ENCODE measurements around the gene SPATA32.

Gene SPATA32

DNA sequence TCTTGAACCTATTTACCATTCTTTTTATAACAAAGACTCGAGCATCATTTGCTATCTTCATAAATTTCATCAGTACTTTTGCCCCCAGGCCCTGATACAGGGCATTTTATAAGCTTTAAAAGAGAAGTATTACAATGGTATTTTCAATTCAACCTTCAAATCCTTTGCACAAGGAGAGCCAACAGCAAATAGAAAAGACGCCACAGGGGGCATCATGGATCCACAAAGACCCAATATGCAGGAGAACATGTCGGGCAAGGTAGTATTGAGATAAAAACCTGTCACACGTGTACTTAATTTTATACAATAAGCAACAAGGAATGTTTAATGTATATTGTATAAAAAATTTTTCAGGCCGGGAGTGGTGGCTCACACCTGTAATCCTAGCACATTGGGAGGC lies 44.7 kb upstream of the SPATA32 start:
- no peak overlapping the region for H3K27ac ChIP-seq (replicated peaks; ENCODE audit: low read length)
- H4K91ac ChIP-seq (ENCODE audit: low read depth, low read length, poor library complexity): no peak overlapping the region
- H3K4me2 ChIP-seq (ENCODE audit: insufficient read depth, low read length, poor library complexity, severe bottlenecking): no peak overlapping the region
- H3K27me3 ChIP-seq (ENCODE audit: control insufficient read depth in 3 of 3, insufficient read depth in 3 of 3, low read depth in 1 of 3, low read length in 3 of 3): no peaks in the 10 kb centered on the region
- H4K8ac ChIP-seq (ENCODE audit: low read depth, low read length): no peak overlapping the region
- H3K79me1 ChIP-seq (ENCODE audit: low read depth, low read length): peaks cover 5% of the 10 kb centered on the region
- H3K14ac ChIP-seq (ENCODE audit: low read length): no peak overlapping the region
- H2BK12ac ChIP-seq (ENCODE audit: low read length): no peak overlapping the region
- no peak overlapping the region for H2AK5ac ChIP-seq (ENCODE audit: low read depth, low read length)
- no peak overlapping the region for H2AFZ ChIP-seq (ENCODE audit: low read length)
- H2BK5ac ChIP-seq (ENCODE audit: low read length): no peak overlapping the region
- H3K4me3 ChIP-seq (ENCODE audit: low read length in 2 of 2): no peak overlapping the region
- H3K36me3 ChIP-seq (replicated peaks in 1 of 2; ENCODE audit: control insufficient read depth in 2 of 2, insufficient read depth in 2 of 2, low read length in 2 of 2): peaks cover 2 to 27% of the 10 kb centered on the region in 2 donors
- no peak overlapping the region for H2BK15ac ChIP-seq (ENCODE audit: low read length)
- no peak overlapping the region for H3K23ac ChIP-seq (ENCODE audit: low read depth, low read length, poor library complexity)
- H3K4me1 ChIP-seq (ENCODE audit: control insufficient read depth in 2 of 2, insufficient read depth in 1 of 2, low read depth in 1 of 2, low read length in 2 of 2): peaks cover 0 to 4% of the 10 kb centered on the region in 2 donors
- WGBS, 2 donors (ENCODE audit: extremely low coverage in 2 of 2, insufficient read length in 2 of 2, insufficient replicate concordance in 1 of 2): no CpG with 5 or more reads among the region's 5 CpGs
- H3K4ac ChIP-seq (ENCODE audit: low read length): no peak overlapping the region
- no peak overlapping the region for H3K18ac ChIP-seq (ENCODE audit: low read length)
- H2BK120ac ChIP-seq (ENCODE audit: low read depth, low read length): no peak overlapping the region
- no peak overlapping the region for H3K9ac ChIP-seq (ENCODE audit: low read depth, low read length, poor library complexity)
- DNase-seq (ENCODE audit: low spot score): no peak
- no peaks in the 10 kb centered on the region for H3K9me3 ChIP-seq (replicated peaks in 1 of 2; ENCODE audit: control insufficient read depth in 2 of 2, insufficient read depth in 1 of 2, low read depth in 1 of 2, low read length in 2 of 2)

DNA sequence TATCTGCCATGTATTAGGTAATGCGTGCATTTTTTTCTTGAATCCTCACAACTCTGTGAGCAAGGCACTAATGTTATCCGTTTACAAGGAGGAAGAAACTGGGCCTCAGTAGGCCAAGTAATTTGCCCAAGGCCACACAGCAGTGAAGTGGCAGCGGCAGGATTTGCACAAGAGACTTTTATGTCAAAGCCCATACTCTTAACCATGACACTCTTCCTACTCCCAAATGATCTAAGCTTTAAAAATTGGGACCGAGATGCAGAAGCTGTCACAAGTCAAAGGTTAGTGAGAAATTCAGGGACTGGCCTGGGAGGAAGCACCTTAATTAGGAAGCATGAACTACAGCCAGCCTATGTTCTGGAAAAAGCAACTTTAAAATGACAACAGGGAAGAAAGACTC lies 44.2 kb upstream of the SPATA32 start:
- Histone ChIP-seq H3K27ac (replicated peaks; ENCODE audit: low read length) (no peak overlapping the region), H3K4me2 (ENCODE audit: insufficient read depth, low read length, poor library complexity, severe bottlenecking) (no peak overlapping the region), H2AFZ (ENCODE audit: low read length) (no peak overlapping the region), H2BK12ac (ENCODE audit: low read length) (no peak overlapping the region), H3K79me1 (ENCODE audit: low read depth, low read length) (peaks cover 5% of the 10 kb centered on the region), H3K18ac (ENCODE audit: low read length) (no peak overlapping the region), H3K4me3 (ENCODE audit: low read length in 2 of 2) (no peak overlapping the region), H3K27me3 (ENCODE audit: control insufficient read depth in 3 of 3, insufficient read depth in 3 of 3, low read depth in 1 of 3, low read length in 3 of 3) (no peaks in the 10 kb centered on the region), H3K9me3 (replicated peaks in 1 of 2; ENCODE audit: control insufficient read depth in 2 of 2, insufficient read depth in 1 of 2, low read depth in 1 of 2, low read length in 2 of 2) (no peaks in the 10 kb centered on the region), H2BK120ac (ENCODE audit: low read depth, low read length) (no peak overlapping the region), H2BK5ac (ENCODE audit: low read length) (no peak overlapping the region), H3K4ac (ENCODE audit: low read length) (no peak overlapping the region), H2AK5ac (ENCODE audit: low read depth, low read length) (no peak overlapping the region), H3K9ac (ENCODE audit: low read depth, low read length, poor library complexity) (no peak overlapping the region), H3K4me1 (ENCODE audit: control insufficient read depth in 2 of 2, insufficient read depth in 1 of 2, low read depth in 1 of 2, low read length in 2 of 2) (peaks cover 0 to 4% of the 10 kb centered on the region in 2 donors), H4K91ac (ENCODE audit: low read depth, low read length, poor library complexity) (no peak overlapping the region), H3K23ac (ENCODE audit: low read depth, low read length, poor library complexity) (no peak overlapping the region), H3K36me3 (replicated peaks in 1 of 2; ENCODE audit: control insufficient read depth in 2 of 2, insufficient read depth in 2 of 2, low read length in 2 of 2) (peaks cover 2 to 21% of the 10 kb centered on the region in 2 donors), H3K14ac (ENCODE audit: low read length) (no peak overlapping the region), H4K8ac (ENCODE audit: low read depth, low read length) (no peak overlapping the region), H2BK15ac (ENCODE audit: low read length) (no peak overlapping the region)
- DNase-seq (ENCODE audit: low spot score): no peak
- no CpG with 5 or more reads among the region's 4 CpGs for WGBS, 2 donors (ENCODE audit: extremely low coverage in 2 of 2, insufficient read length in 2 of 2, insufficient replicate concordance in 1 of 2)

GRCh38 chr17:45305530-45306087 lies 43.7 kb upstream of the SPATA32 start:
- no peaks in the 10 kb centered on the region for H3K9me3 ChIP-seq (replicated peaks in 1 of 2; ENCODE audit: control insufficient read depth in 2 of 2, insufficient read depth in 1 of 2, low read depth in 1 of 2, low read length in 2 of 2)
- no peak overlapping the region for H3K27ac ChIP-seq (replicated peaks; ENCODE audit: low read length)
- no peak overlapping the region for H4K8ac ChIP-seq (ENCODE audit: low read depth, low read length)
- H3K27me3 ChIP-seq (ENCODE audit: control insufficient read depth in 3 of 3, insufficient read depth in 3 of 3, low read depth in 1 of 3, low read length in 3 of 3): no peaks in the 10 kb centered on the region
- H2BK12ac ChIP-seq (ENCODE audit: low read length): no peak overlapping the region
- H3K9ac ChIP-seq (ENCODE audit: low read depth, low read length, poor library complexity): no peak overlapping the region
- no peak overlapping the region for H2AK5ac ChIP-seq (ENCODE audit: low read depth, low read length)
- whole genome bisulfite sequencing, 2 donors (ENCODE audit: extremely low coverage in 2 of 2, insufficient read length in 2 of 2, insufficient replicate concordance in 1 of 2): no CpG with 5 or more reads among the region's 3 CpGs
- peaks cover 2 to 17% of the 10 kb centered on the region in 2 donors for H3K36me3 ChIP-seq (replicated peaks in 1 of 2; ENCODE audit: control insufficient read depth in 2 of 2, insufficient read depth in 2 of 2, low read length in 2 of 2)
- no peak overlapping the region for H3K14ac ChIP-seq (ENCODE audit: low read length)
- H3K4me1 ChIP-seq (ENCODE audit: control insufficient read depth in 2 of 2, insufficient read depth in 1 of 2, low read depth in 1 of 2, low read length in 2 of 2): peaks cover 0 to 4% of the 10 kb centered on the region in 2 donors
- no peak for DNase-seq (ENCODE audit: low spot score)
- H3K18ac ChIP-seq (ENCODE audit: low read length): no peak overlapping the region
- peaks cover 5% of the 10 kb centered on the region for H3K79me1 ChIP-seq (ENCODE audit: low read depth, low read length)
- no peak overlapping the region for H2AFZ ChIP-seq (ENCODE audit: low read length)
- H3K4me2 ChIP-seq (ENCODE audit: insufficient read depth, low read length, poor library complexity, severe bottlenecking): no peak overlapping the region
- no peak overlapping the region for H3K23ac ChIP-seq (ENCODE audit: low read depth, low read length, poor library complexity)
- H3K4ac ChIP-seq (ENCODE audit: low read length): no peak overlapping the region
- no peak overlapping the region for H3K4me3 ChIP-seq (ENCODE audit: low read length in 2 of 2)
- H2BK120ac ChIP-seq (ENCODE audit: low read depth, low read length): no peak overlapping the region
- H2BK15ac ChIP-seq (ENCODE audit: low read length): no peak overlapping the region
- H2BK5ac ChIP-seq (ENCODE audit: low read length): no peak overlapping the region
- no peak overlapping the region for H4K91ac ChIP-seq (ENCODE audit: low read depth, low read length, poor library complexity)

GRCh38 chr17:45302649-45303173 lies 40.8 kb upstream of the SPATA32 start:
- H3K36me3 ChIP-seq (replicated peaks in 1 of 2; ENCODE audit: control insufficient read depth in 2 of 2, insufficient read depth in 2 of 2, low read length in 2 of 2): peaks cover 0 to 5% of the 10 kb centered on the region in 2 donors
- no peak for DNase-seq (ENCODE audit: low spot score)
- no peak overlapping the region for H3K23ac ChIP-seq (ENCODE audit: low read depth, low read length, poor library complexity)

More at GRCh38 chr17:45302649-45303173, 40.8 kb upstream of the SPATA32 start:
- H3K14ac ChIP-seq (ENCODE audit: low read length): no peak overlapping the region
- H3K4ac ChIP-seq (ENCODE audit: low read length): no peak overlapping the region
- no peak overlapping the region for H2BK5ac ChIP-seq (ENCODE audit: low read length)
- H2BK12ac ChIP-seq (ENCODE audit: low read length): no peak overlapping the region
- H2BK120ac ChIP-seq (ENCODE audit: low read depth, low read length): no peak overlapping the region
- H4K8ac ChIP-seq (ENCODE audit: low read depth, low read length): no peak overlapping the region
- H4K91ac ChIP-seq (ENCODE audit: low read depth, low read length, poor library complexity): no peak overlapping the region
- whole genome bisulfite sequencing, 2 donors (ENCODE audit: extremely low coverage in 2 of 2, insufficient read length in 2 of 2, insufficient replicate concordance in 1 of 2): no CpG with 5 or more reads among the region's 10 CpGs
- no peak overlapping the region for H3K9ac ChIP-seq (ENCODE audit: low read depth, low read length, poor library complexity)
- no peak overlapping the region for H2AFZ ChIP-seq (ENCODE audit: low read length)
- H2BK15ac ChIP-seq (ENCODE audit: low read length): no peak overlapping the region
- H3K9me3 ChIP-seq (replicated peaks in 1 of 2; ENCODE audit: control insufficient read depth in 2 of 2, insufficient read depth in 1 of 2, low read depth in 1 of 2, low read length in 2 of 2): no peaks in the 10 kb centered on the region
- no peak overlapping the region for H3K4me2 ChIP-seq (ENCODE audit: insufficient read depth, low read length, poor library complexity, severe bottlenecking)
- H3K4me1 ChIP-seq (ENCODE audit: control insufficient read depth in 2 of 2, insufficient read depth in 1 of 2, low read depth in 1 of 2, low read length in 2 of 2): peaks cover 2 to 12% of the 10 kb centered on the region in 2 donors
- no peak overlapping the region for H3K27ac ChIP-seq (replicated peaks; ENCODE audit: low read length)
- H3K18ac ChIP-seq (ENCODE audit: low read length): no peak overlapping the region
- no peak overlapping the region for H2AK5ac ChIP-seq (ENCODE audit: low read depth, low read length)
- H3K79me1 ChIP-seq (ENCODE audit: low read depth, low read length): no peaks in the 10 kb centered on the region
- no peaks in the 10 kb centered on the region for H3K27me3 ChIP-seq (ENCODE audit: control insufficient read depth in 3 of 3, insufficient read depth in 3 of 3, low read depth in 1 of 3, low read length in 3 of 3)
- no peak overlapping the region for H3K4me3 ChIP-seq (ENCODE audit: low read length in 2 of 2)
